C4-2B (cell line): ENCODE measurements around the gene CHD2.
A peak's percentile ranks its signal among the peaks of the same experiment; 100 is the strongest.
"Not testable (repeated sequence)": the region's sequence is repeated elsewhere in the genome, so short reads cannot be mapped to it uniquely, and the experiment has no call there.

ENCODE experiments used
- H3K27ac ChIP-seq: fragments of 450-650 bp; 2 replicates; pipeline ENCODE4 v1.5.1; 2017
- CTCF ChIP-seq: fragments of 450-650 bp; conservative IDR thresholded peaks from 2 replicates; pipeline ENCODE4 v1.5.1; 2017; ENCODE audit warnings: mild to moderate bottlenecking
- ZFX ChIP-seq: fragments of 450-650 bp; IDR thresholded peaks from 2 replicates; pipeline ENCODE4 v1.6.1; 2017

Gene CHD2

GRCh38 chr15:93030430-93031102 lies 130.4 kb downstream of the CHD2 start:
- H3K27ac ChIP-seq, result no peak overlapping the region
- TF ChIP-seq ZFX (no peak), CTCF (peak; percentile 90)

- no peak overlapping the region for H3K27ac ChIP-seq
- TF ChIP-seq ZFX (no peak), CTCF (no peak)
Observed at GRCh38 chr15:93031103-93031464, 131.0 kb downstream of the CHD2 start.

GRCh38 chr15:93031557-93032384 lies 131.6 kb downstream of the CHD2 start:
- not testable (repeated sequence) for H3K27ac ChIP-seq

- H3K27ac ChIP-seq, result not testable (repeated sequence)
Observed at GRCh38 chr15:93032515-93033206, 132.5 kb downstream of the CHD2 start.

- TF ChIP-seq CTCF (no peak), ZFX (no peak)
- no peak overlapping the region for H3K27ac ChIP-seq
Observed at GRCh38 chr15:93033434-93034045, 133.4 kb downstream of the CHD2 start.

GRCh38 chr15:93034512-93034911 lies 134.4 kb downstream of the CHD2 start:
- H3K27ac ChIP-seq, result no peak overlapping the region

GRCh38 chr15:93035092-93035915 lies 135.2 kb downstream of the CHD2 start:
- TF ChIP-seq ZFX, result no peak
- TF ChIP-seq CTCF, result no peak
- H3K27ac ChIP-seq, result no peak overlapping the region; the same call in 1 of the 2 replicates

More at GRCh38 chr15:93034512-93034911, 134.4 kb downstream of the CHD2 start:
- no peak for TF ChIP-seq ZFX
- TF ChIP-seq CTCF, result no peak
